Femur (tissue), 1 donor: Measurements from ENCODE around the gene IRX1.

Experiments used
- DNase-seq: peaks from one replicate; pipeline ENCODE4 v3.0.0-alpha.2; 2017

IRX1 gene

DNA sequence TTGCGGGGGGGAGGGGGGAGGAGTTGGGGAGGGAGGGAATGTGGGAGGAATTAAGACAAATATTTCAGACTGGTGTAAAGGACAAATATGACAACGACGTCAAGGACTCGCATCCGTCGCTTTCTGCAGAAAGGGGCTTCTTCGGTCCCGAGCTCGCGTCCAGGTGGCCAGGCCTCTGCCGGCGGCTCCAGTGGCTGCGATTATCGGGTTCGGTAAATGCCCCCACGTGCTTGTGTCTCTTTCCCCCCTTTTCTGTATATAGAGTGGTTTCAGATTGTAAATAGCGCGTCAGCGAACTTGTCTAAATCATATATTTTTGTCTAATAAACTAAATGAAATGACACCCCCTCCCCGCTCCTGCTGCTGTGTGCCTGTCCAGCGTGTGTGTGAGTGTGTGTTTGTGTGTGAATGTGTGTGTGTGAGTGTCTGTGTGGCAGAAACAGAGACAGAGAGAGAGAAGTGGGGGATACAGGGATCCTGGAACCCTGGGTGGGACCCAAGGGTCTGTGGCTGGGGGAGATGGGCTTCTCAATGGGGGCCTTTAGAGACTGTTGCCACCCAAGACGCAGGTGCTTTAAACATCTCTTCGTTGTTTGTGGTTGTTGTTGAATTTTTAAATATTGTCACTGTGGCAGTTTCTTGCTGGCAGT is 5.6 kb downstream of the IRX1 start:
- no peak for DNase-seq

DNA sequence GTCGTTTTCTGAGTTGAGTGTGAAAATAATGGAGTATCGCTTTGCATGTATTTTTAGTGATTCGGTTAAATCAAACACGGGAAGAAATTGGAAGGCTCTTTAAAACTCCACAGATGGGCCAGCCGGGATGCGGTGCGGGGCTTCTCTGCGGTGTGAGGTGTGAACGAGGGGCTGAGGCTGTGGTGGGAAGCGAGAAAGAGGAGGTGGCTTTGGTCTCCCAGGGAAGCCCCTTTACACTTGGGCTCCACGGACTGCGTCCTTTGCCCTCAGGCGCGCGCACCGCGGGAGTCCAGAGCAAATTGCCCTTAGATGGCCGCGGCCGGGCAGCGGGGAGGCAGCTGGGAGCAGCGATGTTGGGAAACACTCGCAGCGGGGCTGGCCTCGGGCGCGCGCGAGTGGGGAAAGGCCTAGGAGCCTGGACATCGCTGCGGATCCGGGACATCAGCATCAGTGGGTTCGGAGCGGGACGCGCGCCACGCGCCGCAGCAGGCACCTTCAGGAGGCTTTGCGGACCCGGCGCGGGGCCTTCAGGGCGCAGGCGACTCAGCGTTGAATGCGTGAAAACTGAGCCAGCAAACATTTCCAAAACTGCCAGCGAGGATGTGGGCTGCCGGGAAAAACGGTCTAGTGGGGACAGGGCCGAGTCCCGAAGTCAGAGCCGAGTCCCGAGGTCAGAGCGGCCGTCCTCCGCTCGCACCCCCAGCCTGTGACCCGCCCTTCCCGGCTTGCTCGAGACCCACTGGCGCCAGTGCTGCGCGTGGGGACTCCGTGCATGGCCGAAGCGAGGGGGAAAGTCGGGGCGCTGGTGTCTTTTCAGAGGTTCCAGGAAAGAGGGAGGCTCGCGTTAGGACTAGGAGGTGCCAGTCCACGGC is 6.5 kb downstream of the IRX1 start:
- DNase-seq = no peak

DNA sequence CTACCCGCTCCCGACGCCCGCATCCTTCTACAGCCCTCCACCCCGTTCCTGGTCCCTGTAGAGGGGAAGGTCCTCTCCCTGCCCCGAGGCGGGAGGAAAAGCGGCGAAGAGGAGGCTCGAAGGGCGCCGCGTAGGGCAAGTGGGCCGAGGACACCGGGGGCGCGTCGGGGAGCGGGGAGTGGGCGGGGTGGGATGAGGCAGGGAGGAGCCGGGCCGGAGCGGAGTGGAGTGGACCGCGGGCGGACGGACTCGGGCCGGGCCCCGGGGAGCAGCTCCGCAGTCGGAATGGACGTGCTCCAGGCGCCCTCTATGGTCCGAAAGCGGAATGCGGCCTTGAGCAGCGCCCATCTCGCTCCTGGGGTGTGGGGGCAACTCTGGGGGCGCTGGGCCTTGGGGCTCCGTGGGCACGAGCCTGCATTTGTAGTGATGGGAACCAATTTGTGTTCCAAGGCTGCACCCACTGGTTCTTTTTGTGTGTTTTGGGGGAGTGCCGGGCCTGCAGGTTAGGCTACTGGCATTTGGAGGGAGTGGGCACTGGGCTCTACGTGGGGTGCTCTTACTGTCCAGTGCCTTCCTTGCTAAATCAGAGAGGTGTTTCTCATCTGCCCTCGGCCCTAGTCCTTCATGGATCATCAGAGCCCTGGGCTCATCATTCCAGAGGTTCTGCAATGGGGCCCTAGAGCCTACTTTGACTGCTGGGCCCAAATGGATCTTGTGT is 7.3 kb downstream of the IRX1 start:
- DNase-seq = peak; percentile 54

DNA sequence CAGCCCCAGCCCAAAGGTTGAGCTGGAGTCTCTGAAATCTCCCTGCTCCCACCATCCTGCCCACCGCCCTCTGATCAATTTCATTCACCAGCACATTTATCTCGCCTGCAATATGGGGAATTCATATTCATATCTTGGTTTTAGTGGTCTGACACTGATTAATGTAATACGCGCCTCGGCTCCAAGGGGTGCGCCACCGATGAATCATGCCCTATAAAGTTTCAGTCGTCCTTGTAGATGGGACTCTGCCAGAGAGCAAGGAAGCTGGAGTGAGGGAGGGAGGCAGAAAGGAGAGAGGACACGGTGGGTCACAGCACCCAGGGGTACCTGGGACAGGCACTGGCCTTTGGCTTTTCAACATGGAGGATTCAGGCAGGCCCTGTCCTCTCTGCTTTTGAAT is 8.9 kb downstream of the IRX1 start:
- DNase-seq = no peak

DNA sequence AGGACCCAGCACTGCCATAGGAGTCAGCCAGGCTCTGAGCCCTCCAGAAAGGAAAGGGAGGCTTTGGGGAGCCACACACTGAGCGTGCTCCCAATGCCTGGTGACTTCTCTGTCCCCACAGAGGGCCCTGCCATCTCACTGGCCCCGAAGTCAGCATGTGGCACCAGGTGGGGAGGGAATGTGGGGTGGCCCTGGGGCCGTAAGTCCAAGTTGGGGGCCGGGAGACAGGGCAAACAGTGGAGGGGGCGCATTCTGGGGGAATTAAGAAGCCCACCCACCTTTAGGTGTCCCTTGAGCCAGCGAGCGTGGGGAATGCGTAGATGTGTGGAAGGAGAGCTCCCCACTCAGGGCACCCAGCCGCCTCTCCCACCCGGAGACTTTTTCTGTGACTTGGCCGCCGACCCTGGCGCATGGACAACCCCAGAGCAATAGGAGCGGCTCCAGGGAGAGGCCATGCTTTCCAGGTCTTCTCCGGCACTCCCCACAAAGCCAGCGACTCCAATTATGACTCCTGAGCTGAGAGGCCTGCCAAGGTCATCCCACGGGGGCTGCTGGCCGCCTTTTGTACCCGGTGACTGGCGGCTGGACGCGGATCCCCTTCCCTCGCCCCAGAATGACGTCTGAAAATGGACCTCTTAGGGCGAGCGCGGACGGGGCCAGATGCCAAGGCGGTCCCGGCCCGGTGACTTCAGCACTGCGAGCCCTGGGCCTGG is 9.8 kb downstream of the IRX1 start:
- DNase-seq = no peak

DNA sequence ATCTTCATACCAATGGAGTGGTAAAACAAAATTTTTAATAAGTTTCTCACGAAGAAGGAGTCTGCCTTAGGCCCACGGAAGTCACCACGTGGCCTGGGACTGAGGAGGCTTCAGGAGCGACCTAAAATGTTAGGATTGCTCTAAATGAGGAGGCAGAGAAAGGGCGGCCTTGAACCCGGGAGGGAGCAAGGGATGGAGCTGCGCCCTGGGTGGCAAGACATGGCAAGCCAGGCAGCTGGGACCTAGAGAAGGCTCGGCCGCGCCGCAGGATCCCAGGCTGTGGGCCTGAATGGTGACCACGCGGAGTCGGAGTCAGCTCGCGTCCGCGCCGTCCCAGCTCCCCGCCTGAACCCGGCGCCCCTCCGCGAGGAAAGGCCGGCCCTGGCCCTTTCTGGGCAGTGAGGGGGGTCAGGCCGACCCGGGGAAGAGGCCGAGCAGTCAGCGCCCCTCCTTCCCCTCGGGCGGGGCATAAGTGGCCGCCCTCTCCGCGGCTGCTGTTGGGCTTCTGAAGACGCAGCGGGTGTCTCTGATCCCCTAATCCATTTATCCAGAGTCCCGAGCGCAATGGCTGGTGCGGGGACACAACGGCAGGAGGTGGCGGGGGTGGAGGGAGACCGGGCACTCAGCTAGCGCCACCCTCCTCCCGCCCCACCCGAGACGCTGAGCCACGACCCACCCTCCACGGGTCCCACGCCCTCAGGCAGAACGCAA is 10.6 kb downstream of the IRX1 start:
- no peak for DNase-seq

DNA sequence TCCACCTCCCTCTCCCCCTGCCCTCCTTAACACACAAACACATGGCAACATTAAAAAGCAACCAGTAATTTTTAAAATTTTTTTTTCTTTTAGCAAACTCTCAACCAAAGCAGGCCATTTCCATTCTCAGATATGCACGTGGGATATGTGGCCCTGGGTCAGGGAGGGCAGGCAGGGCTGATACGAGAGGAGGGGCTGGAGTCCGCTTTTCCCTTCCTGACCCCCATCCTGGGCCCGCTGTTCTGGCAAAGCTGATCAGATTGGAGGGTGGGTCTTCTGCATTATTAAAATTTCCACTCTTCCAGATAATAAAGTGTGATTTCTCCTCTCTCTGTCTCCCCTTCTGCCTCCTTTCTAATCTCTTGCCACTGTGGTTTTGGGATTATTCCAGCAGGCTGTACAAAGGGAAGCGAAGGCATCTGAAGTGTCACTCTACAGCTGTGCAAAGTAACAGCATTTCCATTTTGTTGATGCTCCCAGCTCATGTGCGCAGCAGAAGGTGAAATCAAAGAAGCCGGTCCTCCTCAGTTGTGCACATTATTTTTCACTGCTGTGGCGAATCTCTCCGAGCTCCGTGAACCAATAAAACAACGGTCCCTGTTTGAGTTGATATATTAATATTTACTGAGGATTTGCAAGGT is 12.0 kb downstream of the IRX1 start:
- DNase-seq = no peak

DNA sequence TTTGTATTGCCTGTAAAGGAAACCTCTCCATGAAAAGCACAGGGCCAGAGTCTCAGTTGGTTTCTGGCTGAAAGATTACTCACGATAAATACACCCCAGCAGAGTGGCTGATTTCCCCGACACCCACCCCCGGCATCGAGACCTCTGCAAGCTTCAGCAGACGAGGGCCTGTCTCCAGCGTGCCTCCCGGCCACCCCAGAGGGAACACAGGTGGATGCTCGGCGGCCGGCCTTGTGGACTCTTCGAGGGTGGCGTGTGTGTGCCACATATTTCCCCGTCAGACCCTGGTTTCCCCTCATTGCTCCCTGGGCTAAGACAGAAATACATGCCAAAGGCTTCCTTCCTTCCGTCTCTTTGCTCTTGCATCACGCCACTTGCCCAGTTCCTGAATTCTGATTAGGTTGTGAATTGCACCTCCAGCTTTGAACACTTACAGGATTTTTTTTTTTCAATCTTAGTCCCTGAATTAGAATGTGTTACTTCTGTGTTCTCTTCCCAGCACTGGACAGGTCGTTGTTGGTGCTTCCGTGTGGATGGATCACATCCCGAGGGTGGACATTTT is 13.6 kb downstream of the IRX1 start:
- DNase-seq = no peak

DNA sequence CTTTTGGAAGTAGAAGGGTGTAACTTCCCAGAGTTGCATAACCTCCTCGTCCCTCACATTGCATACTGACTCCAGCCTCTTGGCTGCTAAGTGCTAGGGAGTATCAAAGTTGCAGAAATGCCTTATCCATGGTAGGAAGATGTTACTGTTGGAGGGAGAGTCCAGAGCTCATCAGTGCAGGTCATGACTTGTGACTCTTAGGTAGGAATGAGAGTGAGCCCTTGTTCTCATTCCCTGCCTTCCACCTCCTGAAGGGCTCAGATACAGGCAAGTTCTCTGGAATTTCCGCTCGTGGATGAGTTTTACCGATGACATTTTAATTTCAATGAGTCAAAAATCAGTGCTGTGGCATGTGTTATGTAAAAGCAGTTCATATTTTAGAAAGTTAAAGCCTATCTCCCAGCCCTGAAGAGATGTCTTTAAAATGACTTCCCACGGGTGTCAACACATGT is 17.0 kb downstream of the IRX1 start:
- DNase-seq = no peak

DNA sequence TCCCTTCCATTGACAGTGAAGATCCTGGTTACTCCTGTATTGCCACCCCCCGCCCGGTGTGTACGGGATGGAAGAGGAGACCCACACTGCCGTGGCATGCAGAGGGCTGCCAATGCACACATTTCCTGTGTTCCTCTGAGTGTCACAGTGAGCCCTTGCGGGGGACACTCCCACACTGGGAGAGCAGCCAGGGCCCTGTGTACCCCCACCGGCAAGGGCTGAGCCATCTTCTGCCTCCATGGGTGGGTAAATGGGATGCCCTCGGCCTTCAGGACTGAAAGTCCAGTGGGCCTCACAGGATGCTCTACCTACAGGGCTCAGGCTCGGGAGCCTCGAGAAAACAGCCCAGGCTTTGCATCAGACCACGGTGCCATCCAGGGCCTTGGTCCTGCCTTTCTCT is 18.1 kb downstream of the IRX1 start:
- DNase-seq = no peak

DNA sequence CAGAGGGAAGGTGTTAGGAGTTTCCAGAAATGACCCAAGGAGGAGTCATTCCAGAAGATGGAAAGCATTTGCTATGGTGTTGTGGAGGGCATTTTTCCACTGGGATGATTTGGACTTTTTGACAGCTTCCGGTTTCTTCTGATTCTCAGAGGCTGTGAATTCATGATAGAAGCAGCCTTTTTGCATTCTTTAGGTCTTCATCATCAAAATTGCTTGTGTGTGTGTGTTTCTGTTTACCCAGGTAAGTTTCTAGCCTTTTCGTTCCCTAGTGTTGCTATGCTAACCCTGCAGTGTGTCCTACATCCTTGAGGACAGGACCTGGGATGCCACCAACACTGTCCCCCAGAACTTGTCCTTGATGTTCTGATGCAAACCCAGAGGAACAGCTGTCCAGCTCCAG is 19.6 kb downstream of the IRX1 start:
- DNase-seq = no peak

DNA sequence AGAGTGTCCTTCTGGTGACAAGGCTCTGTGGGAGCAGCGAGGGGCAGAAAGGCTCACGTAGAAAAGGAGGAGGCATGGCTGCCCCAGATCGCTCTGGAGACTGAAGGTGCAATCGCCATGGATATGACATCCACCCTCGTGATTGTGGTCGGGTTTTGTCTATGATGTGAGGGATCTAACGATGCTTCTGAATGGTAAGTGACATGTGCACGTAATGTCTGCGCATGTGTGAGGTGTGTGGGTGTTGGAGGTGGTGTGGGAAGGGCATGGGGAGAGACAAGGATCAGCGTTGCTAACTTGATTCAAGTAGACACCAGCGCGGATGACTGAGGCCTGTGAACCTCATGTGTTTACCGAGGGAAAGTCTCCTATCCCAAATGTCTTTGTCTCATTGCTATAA is 20.2 kb downstream of the IRX1 start:
- no peak for DNase-seq

DNA sequence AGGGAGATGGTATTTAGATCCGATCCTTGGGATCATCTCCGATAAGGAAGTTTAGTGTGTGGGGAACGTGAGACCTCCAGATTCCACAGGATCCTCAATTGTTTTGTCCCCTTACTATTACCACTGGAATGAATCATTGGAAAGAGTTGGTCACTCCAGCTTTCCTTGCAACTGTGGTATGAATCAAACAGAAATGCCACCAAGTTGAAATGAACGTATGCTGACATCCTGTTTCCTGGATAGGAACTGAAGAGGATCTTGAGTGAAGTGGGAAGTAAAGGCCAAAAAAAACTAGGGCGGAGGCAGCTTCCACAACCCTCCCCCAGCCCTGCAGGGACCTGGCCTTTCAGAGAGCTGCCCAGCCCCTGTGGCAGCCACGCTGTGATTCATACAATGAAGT is 23.9 kb downstream of the IRX1 start:
- DNase-seq = no peak

DNA sequence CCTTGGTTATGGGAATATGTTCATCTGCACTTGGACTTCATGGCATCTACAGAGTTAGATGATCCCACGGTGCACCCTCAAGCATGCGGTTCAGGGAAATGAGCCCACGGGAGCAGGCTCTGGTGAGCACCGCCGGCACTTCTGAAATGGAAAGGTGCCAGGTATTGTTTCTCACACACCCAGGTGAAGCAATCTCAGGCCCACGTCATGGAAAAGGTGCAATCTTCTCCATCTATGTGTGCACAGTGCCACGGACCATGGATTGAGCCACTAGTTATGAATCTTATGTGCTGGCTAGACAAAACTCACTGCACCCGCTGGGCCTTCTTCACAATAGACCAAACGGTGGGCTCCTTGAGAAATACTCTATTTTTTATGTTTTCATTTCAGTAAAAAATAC is 27.3 kb downstream of the IRX1 start:
- no peak for DNase-seq

DNA sequence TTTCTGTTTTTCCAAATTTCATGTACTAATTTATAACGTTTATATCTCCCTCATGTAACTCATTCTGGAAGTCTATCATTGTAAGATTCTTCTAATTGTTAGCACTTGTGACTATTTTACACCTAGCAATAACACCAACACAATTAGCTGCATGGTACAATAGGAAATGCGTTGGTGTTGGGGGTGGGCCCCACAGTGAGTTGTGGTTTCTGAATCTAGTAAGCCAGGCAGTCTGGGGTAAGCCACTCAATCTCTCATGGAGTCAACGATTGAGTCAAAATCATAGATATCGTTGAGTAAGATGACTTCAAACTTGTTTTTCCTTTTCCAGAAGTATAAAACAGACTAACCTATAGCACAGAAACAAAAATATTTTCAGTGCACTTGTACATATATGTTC is 30.0 kb downstream of the IRX1 start:
- no peak for DNase-seq

DNA sequence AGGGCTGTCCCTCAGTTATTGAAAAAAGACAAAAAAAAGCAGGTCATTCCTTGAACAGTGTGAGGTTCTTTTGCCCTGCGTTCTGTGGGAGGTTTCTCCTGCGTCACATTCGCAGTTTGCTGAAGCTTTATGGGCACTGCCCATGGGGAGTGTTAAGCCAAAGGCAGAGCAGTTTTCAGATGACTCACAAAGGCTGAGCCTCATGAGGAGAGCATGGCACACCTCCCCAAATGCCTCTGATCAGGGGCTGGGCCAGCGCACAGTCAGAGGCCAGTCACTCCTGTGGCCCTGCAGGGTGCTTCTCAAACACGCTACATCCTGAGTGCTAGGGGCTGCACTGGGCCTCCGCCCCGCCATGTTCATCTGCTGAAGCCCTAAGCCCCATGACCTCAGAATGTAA is 38.4 kb downstream of the IRX1 start:
- no peak for DNase-seq

DNA sequence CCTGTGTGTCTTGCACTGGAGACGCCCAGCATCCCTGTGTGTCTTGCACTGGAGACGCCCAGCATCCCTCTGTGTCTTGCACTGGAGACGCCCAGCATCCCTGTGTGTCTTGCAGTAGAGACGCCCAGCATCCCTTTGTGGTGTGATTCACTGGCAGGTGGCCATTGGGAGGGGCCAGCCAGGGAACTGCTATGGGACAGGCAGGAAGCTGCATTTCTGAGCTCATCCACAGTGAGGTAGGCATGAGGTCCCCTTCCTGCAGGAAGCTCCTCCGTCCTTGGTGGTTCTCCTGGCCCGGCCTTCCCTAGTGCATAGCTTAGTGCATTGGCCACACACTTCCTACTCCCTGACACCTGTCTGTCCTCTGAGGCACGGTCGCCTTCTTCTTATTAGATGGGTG is 43.5 kb downstream of the IRX1 start:
- no peak for DNase-seq

DNA sequence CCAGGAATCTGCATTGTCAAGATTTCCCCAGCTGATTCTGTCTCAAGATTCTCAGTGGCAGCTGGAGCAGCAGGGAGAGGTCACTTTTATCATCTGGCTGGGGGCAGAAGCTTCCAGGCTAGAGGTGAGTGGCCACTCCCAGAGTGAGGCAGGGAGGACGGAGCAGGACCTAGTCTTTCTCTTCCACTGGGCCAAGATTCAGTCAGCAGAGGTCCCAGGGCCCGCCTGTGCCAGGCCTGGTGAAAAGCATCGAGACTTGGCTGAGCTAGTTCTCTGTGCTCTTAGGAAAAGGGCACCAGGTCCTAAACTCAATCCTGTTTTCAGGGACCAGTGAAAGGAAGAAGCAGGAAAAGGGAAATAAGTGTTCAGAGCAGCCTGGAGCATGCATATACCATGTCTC is 46.6 kb downstream of the IRX1 start:
- no peak for DNase-seq

DNA sequence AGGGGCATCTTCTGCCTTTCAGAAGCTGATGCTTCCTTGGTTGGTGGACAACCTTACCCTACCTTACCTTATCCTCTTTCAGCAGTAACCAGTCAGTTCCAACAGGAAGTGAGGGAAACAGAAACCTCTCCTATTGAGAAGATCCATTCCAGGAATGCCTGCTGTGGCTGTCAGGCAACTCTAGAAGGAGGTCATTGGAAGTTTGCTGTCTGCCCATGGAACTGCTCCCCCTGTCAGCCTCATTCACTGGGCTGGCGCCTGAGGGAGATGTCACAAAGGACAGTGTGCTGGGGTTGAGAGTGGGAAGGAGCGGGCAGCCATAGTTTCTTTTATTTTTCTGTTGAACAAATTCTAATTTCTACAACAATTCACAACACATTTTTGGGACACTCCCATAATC is 54.7 kb downstream of the IRX1 start:
- no peak for DNase-seq

DNA sequence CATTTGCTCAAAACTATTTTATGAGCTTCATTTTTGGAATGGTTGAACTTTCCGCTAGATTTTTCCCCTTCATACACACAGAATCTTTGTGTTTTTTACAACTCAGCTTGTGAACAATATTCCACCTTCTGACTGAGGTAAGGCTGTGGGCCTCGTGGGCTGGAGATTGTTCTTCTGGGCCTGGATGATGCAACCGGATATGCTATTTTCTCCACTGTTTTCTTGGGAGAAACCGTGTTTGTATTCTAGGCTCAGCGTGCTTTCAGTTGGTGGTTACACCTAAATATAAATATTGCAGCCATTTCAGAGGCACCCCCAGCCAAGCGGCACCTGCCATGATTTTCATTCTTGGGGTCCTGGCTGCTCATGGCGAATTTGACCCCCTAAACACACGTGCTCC is 55.2 kb downstream of the IRX1 start:
- no peak for DNase-seq
